K562 (cell line): ENCODE results near the gene ASB13. TPM values are rescaled to one million over a fixed set of nuclear protein-coding genes. Genes with fewer than 3 reads are reported as not detected.

Experiments
- ATAC-seq: fragments of 200-7000 bp; cut with Tn5 transposase; 3 replicates; pipeline ENCODE4 v1.9.1; 2020; ENCODE audit warnings: moderate library complexity
- BruUV-seq: library from RNA; stranded (reverse); fragments of 400-500 nt; replicated peaks from 2 replicates; lab custom pipeline; 2021; lab: Mats Ljungman, UMichigan
- CTCF ChIA-PET: fragments of 300-600 bp; formaldehyde crosslinking; extraction: SDS; loops from one replicate; lab custom pipeline; 2021; ENCODE audit warnings: low intra/inter-chr PET ratio; lab: Yijun Ruan, JAX
- POLR2A ChIA-PET: fragments of 300-600, 350-650 bp; sonication (Branson Sonifier 250); formaldehyde crosslinking; extraction: SDS; loops from one replicate; lab custom pipeline; 2021; ENCODE audit warnings: antibody characterized with exemption, inconsistent platforms; lab: Yijun Ruan, JAX
- DNase-seq, 4 experiments: peaks; one replicate each; pipeline versions ENCODE4 v3.0.0 to v3.0.0-alpha.2; 2011 to 2018; ENCODE audit warnings: low spot score in 3 of 4, mixed read lengths in 3 of 4; ENCODE audit errors: extremely low read depth in 1 of 4
- FAIRE-seq: peaks from 2 replicates; lab custom pipeline; 2011; peaks lifted over from hg19 to GRCh38; lab: Jason Lieb, UNC
- H2AFZ ChIP-seq: 2 replicates; pipeline ENCODE4 v1.6.0; 2011; ENCODE audit warnings: low read depth, low read length, control low read depth, inconsistent platforms
- H3K27ac ChIP-seq: fragments of 200-600 bp; 3 replicates; pipeline ENCODE4 v1.8.0; 2011; ENCODE audit warnings: low read depth, mild to moderate bottlenecking, control low read depth, inconsistent platforms, low read length, moderate library complexity, mixed read lengths; ENCODE audit errors: extremely low read depth
- H3K27me3 ChIP-seq, 2 experiments: fragments of 300-600 bp in 1 of 2; 2 replicates in 1 of 2; 3 replicates in 1 of 2; pipeline versions ENCODE4 v1.6.0 to v1.8.0; 2011; ENCODE audit warnings: inconsistent platforms in 2 of 2, low read length in 2 of 2, mild to moderate bottlenecking in 1 of 2, mixed read lengths in 1 of 2, moderate library complexity in 1 of 2; ENCODE audit not compliant: control insufficient read depth in 2 of 2, insufficient read depth in 2 of 2
- H3K36me3 ChIP-seq: fragments of 300-600 bp; 3 replicates; pipeline ENCODE4 v1.8.0; 2011; ENCODE audit warnings: mild to moderate bottlenecking, low read length, inconsistent platforms; ENCODE audit not compliant: control insufficient read depth, insufficient read depth
- H3K4me1 ChIP-seq, 2 experiments: fragments of 200-600 bp in 1 of 2; replicated peaks in 1 of 2; 2 replicates in 1 of 2; 3 replicates in 1 of 2; pipeline versions ENCODE4 v1.5.1 to v1.8.0; 2011; ENCODE audit warnings: inconsistent platforms in 2 of 2, low read length in 2 of 2, mild to moderate bottlenecking in 1 of 2, mixed read lengths in 1 of 2, moderate library complexity in 1 of 2; ENCODE audit not compliant: control insufficient read depth in 2 of 2, insufficient read depth in 2 of 2
- H3K4me2 ChIP-seq: 2 replicates; pipeline ENCODE4 v1.6.1; 2011; ENCODE audit warnings: low read length, control low read depth, inconsistent platforms, mixed read lengths; ENCODE audit not compliant: insufficient read depth
- H3K4me3 ChIP-seq: fragments of 200-600 bp; sonication (generic), shearing (Covaris generic); 2 replicates; pipeline ENCODE4 v1.5.1; 2016; ENCODE audit warnings: control low read depth, inconsistent platforms
- H3K79me2 ChIP-seq: fragments of 200-600 bp; 3 replicates; pipeline ENCODE4 v1.8.0; 2011; ENCODE audit warnings: low read length, inconsistent platforms; ENCODE audit not compliant: control insufficient read depth, insufficient read depth
- H3K9ac ChIP-seq, 2 experiments: 2 replicates each; pipeline versions ENCODE4 v1.6.0 to v1.6.1; 2011; ENCODE audit warnings: low read depth in 2 of 2, low read length in 2 of 2, control low read depth in 1 of 2, inconsistent platforms in 1 of 2, mild to moderate bottlenecking in 1 of 2, mixed read lengths in 1 of 2; ENCODE audit not compliant: insufficient read depth in 1 of 2
- H3K9me1 ChIP-seq: one replicate; pipeline ENCODE4 v1.6.0; 2011; ENCODE audit warnings: inconsistent platforms, mild to moderate bottlenecking, low read length, moderate library complexity; ENCODE audit not compliant: control insufficient read depth, insufficient read depth
- H3K9me3 ChIP-seq: replicated peaks from 2 replicates; pipeline ENCODE4 v1.5.1; 2011; ENCODE audit warnings: low read depth, low read length, inconsistent platforms; ENCODE audit not compliant: control insufficient read depth, insufficient read depth
- H4K20me1 ChIP-seq: replicated peaks from 2 replicates; pipeline ENCODE4 v1.6.1; 2011; ENCODE audit warnings: low read length, inconsistent platforms, mixed read lengths; ENCODE audit not compliant: control insufficient read depth, insufficient read depth
- ARID1B ChIP-seq: fragments of 450-650 bp; IDR thresholded peaks from 2 replicates; pipeline ENCODE4 v1.6.1; 2016; ENCODE audit warnings: antibody characterized with exemption, mild to moderate bottlenecking, inconsistent platforms
- BRD9 ChIP-seq: fragments of 450-650 bp; IDR thresholded peaks from 2 replicates; pipeline ENCODE4 v1.6.1; 2018; ENCODE audit warnings: low read depth; ENCODE audit not compliant: partially characterized antibody
- CREB1 ChIP-seq, 2 experiments: sonication (generic) in 1 of 2; formaldehyde crosslinking in 1 of 2; IDR thresholded peaks; 2 replicates each; pipeline versions ENCODE4 v1.6.1 to v1.8.0; 2012 to 2022; ENCODE audit warnings: inconsistent platforms in 1 of 2, mild to moderate bottlenecking in 1 of 2, missing genetic modification reagents in 1 of 2, moderate library complexity in 1 of 2
- EWSR1 ChIP-seq: fragments of 450-650 bp; IDR thresholded peaks from 2 replicates; pipeline ENCODE4 v1.6.1; 2018; ENCODE audit warnings: borderline replicate concordance, mild to moderate bottlenecking, low read depth, moderate library complexity; ENCODE audit not compliant: partially characterized antibody
- FOXJ3 ChIP-seq: sonication (generic); formaldehyde crosslinking; IDR thresholded peaks from 2 replicates; pipeline ENCODE4 v1.4.0; 2020; ENCODE audit warnings: mild to moderate bottlenecking, missing genetic modification reagents
- KAT8 ChIP-seq: fragments of 450-650 bp; IDR thresholded peaks from 2 replicates; pipeline ENCODE4 v1.6.1; 2016; ENCODE audit warnings: low read depth, mild to moderate bottlenecking
- KLF6 ChIP-seq: fragments of 250-450 bp; sonication (Bioruptor Pico); IDR thresholded peaks from 2 replicates; pipeline ENCODE4 v1.4.0; 2020; ENCODE audit warnings: mild to moderate bottlenecking, moderate library complexity, borderline replicate concordance
- MCM2 ChIP-seq: fragments of 450-650 bp; IDR thresholded peaks from 2 replicates; pipeline ENCODE4 v1.6.1; 2017; ENCODE audit warnings: low read depth, mild to moderate bottlenecking
- MEIS2 ChIP-seq: fragments of 450-650 bp; IDR thresholded peaks from 2 replicates; pipeline ENCODE4 v1.6.1; 2014; ENCODE audit warnings: mild to moderate bottlenecking; ENCODE audit not compliant: partially characterized antibody
- POLR2AphosphoS2 ChIP-seq: IDR thresholded peaks from 2 replicates; pipeline ENCODE4 v1.6.1; 2012; ENCODE audit warnings: low read length, improper control_type of control experiment
- PRPF4 ChIP-seq: fragments of 200-400 bp; formaldehyde crosslinking; IDR thresholded peaks from one replicate; pipeline ENCODE4 v1.6.1; 2017; ENCODE audit warnings: low read length, low read depth, mild to moderate bottlenecking; ENCODE audit not compliant: insufficient read depth, poor library complexity, severe bottlenecking
- RBBP5 ChIP-seq: fragments of 200-600 bp; sonication (generic); IDR thresholded peaks from 2 replicates; pipeline ENCODE4 v1.6.1; 2012; ENCODE audit warnings: borderline replicate concordance, mild to moderate bottlenecking, low read length, control low read depth, inconsistent platforms; ENCODE audit not compliant: insufficient read depth, poor library complexity, severe bottlenecking
- SRF ChIP-seq, 2 experiments: fragments of 250-450, 450-650 bp in 1 of 2; sonication (Bioruptor Pico) in 1 of 2; sonication (generic) in 1 of 2; formaldehyde crosslinking; IDR thresholded peaks; 2 replicates each; pipeline versions ENCODE4 v1.5.0 to v1.5.1; 2020 to 2022; ENCODE audit warnings: mild to moderate bottlenecking in 1 of 2, missing genetic modification reagents in 1 of 2
- TBP ChIP-seq: optimal IDR thresholded peaks from 2 replicates; pipeline ENCODE3; 2011; ENCODE audit warnings: low read depth, low read length, improper control_type of control experiment
- TOE1 ChIP-seq, 2 experiments: fragments of 450-650 bp in 1 of 2; sonication (generic) in 1 of 2; formaldehyde crosslinking in 1 of 2; IDR thresholded peaks; 2 replicates each; pipeline versions ENCODE4 v1.7.1 to v1.8.0; 2016 to 2022; ENCODE audit warnings: borderline replicate concordance in 2 of 2, mild to moderate bottlenecking in 2 of 2, antibody characterized with exemption in 1 of 2, inconsistent platforms in 1 of 2, low read depth in 1 of 2, missing genetic modification reagents in 1 of 2, moderate library complexity in 1 of 2
- ZBTB1 ChIP-seq: sonication (generic); formaldehyde crosslinking; IDR thresholded peaks from 2 replicates; pipeline ENCODE4 v1.8.1; 2023; ENCODE audit warnings: missing genetic modification reagents, low read depth, mild to moderate bottlenecking, borderline replicate concordance
- ZKSCAN1 ChIP-seq: fragments of 150-350 bp; IDR thresholded peaks from 2 replicates; pipeline ENCODE4 v1.6.1; 2016; ENCODE audit warnings: low read depth, low read length
- ZNF830 ChIP-seq: fragments of 250-450 bp; sonication (Bioruptor Pico); IDR thresholded peaks from 2 replicates; pipeline ENCODE4 v1.5.0; 2021; ENCODE audit warnings: mild to moderate bottlenecking
- ZSCAN29 ChIP-seq: fragments of 450-650 bp; IDR thresholded peaks from 2 replicates; pipeline ENCODE4 v1.6.1; 2017
- WGBS: fragments of 100-300 bp; shearing (Covaris generic); methylation state at CpG from one replicate; pipeline ENCODE4 v1.1.6; 2016; ENCODE audit warnings: low coverage, mixed read lengths; ENCODE audit not compliant: insufficient coverage; ENCODE audit errors: missing lambda C conversion rate; 5-methylcytosine and 5-hydroxymethylcytosine counted together
- in situ Hi-C: fragments of 300-500 bp; cut with MboI; formaldehyde crosslinking; loops from 4 replicates; pipeline ENCODE4 v1.15.0; 2018; ENCODE audit warnings: inconsistent platforms, mixed read lengths
- intact Hi-C: fragments of 100-400 bp; cut with micrococcal nuclease; formaldehyde crosslinking; loops from 2 replicates; pipeline ENCODE4 v1.14.2; 2022
- polyA plus RNA-seq, 8 experiments: library from polyadenylated mRNA; depleted of rRNA in 4 of 8; stranded (reverse) in 5 of 8; unstranded in 3 of 8; fragments of >200 nt; fragmentation: Nextera tagmentation in 2 of 8; fragmentation: Illumina TruSeq in 1 of 8; extraction: Ambion mirVana in 2 of 8; extraction: Trizol in 1 of 8; gene quantifications; 2 replicates each; pipeline versions ENCODE4 v1.2.1 to v1.2.3, GENCODE V29; 2011 to 2014; ENCODE audit warnings: inconsistent platforms in 1 of 8, missing spikeins in 1 of 8
- total RNA-seq, 7 experiments: library from RNA; depleted of rRNA in 6 of 7; stranded (reverse); fragments of >200 nt in 6 of 7; fragmentation: Illumina TruSeq in 2 of 7; extraction: Trizol in 2 of 7; gene quantifications; 2 replicates each; pipeline versions ENCODE4 v1.2.1 to v1.2.3, GENCODE V29; 2011 to 2021; ENCODE audit warnings: low replicate concordance in 1 of 7
- TF ChIP-seq, protein P1 (sequence below), 3 experiments: IDR thresholded peaks in 2 of 3; conservative IDR thresholded peaks in 1 of 3; 2 replicates each; pipeline ENCODE4 v1.5.1; 2011 to 2012; ENCODE audit warnings: low read length in 3 of 3, mild to moderate bottlenecking in 3 of 3, control low read depth in 2 of 3, improper control_type of control experiment in 1 of 3, inconsistent platforms in 1 of 3, low read depth in 1 of 3, mixed read lengths in 1 of 3, moderate library complexity in 1 of 3; ENCODE audit not compliant: insufficient read depth in 2 of 3

The ASB13 gene
- total and polyA plus RNA-seq, 9 of the 15 experiments (the other 6 are each of a cell fraction or from before 2014, with no cell fraction given) = 5.2 to 28.8 (median 16.9) TPM

GRCh38 chr10:5639066-5639465 is 27.3 kb downstream of the ASB13 start:
- no peaks in the 10 kb centered on the region for H3K9me1 ChIP-seq
- TSS peak; percentile 56 for BruUV-seq
- no peak overlapping the region for H3K9ac ChIP-seq
- WGBS = 89% methylated on average over 17 of the region's 17 CpGs
- peaks cover 23% of the 10 kb centered on the region; the same call in 2 of the 3 replicates for H3K36me3 ChIP-seq
- ChIA-PET CTCF (no interaction called here), POLR2A (no interaction called here)
- FAIRE-seq = no peak
- no peaks in the 10 kb centered on the region for H4K20me1 ChIP-seq
- peaks cover 0 to 5% of the 10 kb centered on the region in 2 experiments; a peak in 1 of 5 replicates for H3K4me1 ChIP-seq
- peaks cover 10 to 20% of the 10 kb centered on the region in 2 experiments; a peak in 4 of 5 replicates for H3K27me3 ChIP-seq
- no peak overlapping the region for H2AFZ ChIP-seq
- H3K4me2 ChIP-seq = no peak overlapping the region
- no peak for DNase-seq
- no peaks in the 10 kb centered on the region for H3K79me2 ChIP-seq
- no peak for ATAC-seq
- no peak for TF ChIP-seq ARID1B
- no peak for TF ChIP-seq CREB1 (IDR thresholded peaks at IDR 0.05)
- no peak for TF ChIP-seq CREB1 (CRISPR knock-in tag; IDR thresholded peaks at IDR 0.05)
- TF ChIP-seq PRPF4 = no peak
- no peak for TF ChIP-seq MEIS2
- TF ChIP-seq EWSR1 = no peak
- no peak for TF ChIP-seq BRD9
- TF ChIP-seq KLF6 = no peak
- TF ChIP-seq, protein P1, sequence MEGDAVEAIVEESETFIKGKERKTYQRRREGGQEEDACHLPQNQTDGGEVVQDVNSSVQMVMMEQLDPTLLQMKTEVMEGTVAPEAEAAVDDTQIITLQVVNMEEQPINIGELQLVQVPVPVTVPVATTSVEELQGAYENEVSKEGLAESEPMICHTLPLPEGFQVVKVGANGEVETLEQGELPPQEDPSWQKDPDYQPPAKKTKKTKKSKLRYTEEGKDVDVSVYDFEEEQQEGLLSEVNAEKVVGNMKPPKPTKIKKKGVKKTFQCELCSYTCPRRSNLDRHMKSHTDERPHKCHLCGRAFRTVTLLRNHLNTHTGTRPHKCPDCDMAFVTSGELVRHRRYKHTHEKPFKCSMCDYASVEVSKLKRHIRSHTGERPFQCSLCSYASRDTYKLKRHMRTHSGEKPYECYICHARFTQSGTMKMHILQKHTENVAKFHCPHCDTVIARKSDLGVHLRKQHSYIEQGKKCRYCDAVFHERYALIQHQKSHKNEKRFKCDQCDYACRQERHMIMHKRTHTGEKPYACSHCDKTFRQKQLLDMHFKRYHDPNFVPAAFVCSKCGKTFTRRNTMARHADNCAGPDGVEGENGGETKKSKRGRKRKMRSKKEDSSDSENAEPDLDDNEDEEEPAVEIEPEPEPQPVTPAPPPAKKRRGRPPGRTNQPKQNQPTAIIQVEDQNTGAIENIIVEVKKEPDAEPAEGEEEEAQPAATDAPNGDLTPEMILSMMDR (IDR thresholded peaks at IDR 0.05 in 2 of 3, conservative IDR thresholded peaks at IDR 0.05 in 1 of 3; ENCODE audit: insufficient read depth in 2 of 3, low read depth in 1 of 3, low read length in 3 of 3) = no peak
- TF ChIP-seq POLR2AphosphoS2 = no peak
- no peak for TF ChIP-seq ZBTB1 (CRISPR knock-in tag)
- TF ChIP-seq TBP = no peak
- TF ChIP-seq FOXJ3 (CRISPR knock-in tag) = no peak
- no peak for TF ChIP-seq KAT8
- TF ChIP-seq ZKSCAN1 = no peak
- no peak for TF ChIP-seq RBBP5
- no peak for TF ChIP-seq ZSCAN29
- no peak for TF ChIP-seq SRF (CRISPR knock-in tag; IDR thresholded peaks at IDR 0.05)
- no peak for TF ChIP-seq ZNF830 (CRISPR knock-in tag)
- no peak for TF ChIP-seq TOE1 (IDR thresholded peaks at IDR 0.05; ENCODE audit: borderline replicate concordance)
- TF ChIP-seq TOE1 (CRISPR knock-in tag; IDR thresholded peaks at IDR 0.05; ENCODE audit: borderline replicate concordance, low read depth) = no peak
- TF ChIP-seq MCM2 = no peak
- no peak overlapping the region for H3K4me3 ChIP-seq
- in situ Hi-C loops (no loop called here), intact Hi-C loops (loop anchor here (10.0 kb wide), 1 partner anchor 96 kb away; no protein-coding TSS in a partner anchor)
- no peaks in the 10 kb centered on the region for H3K9me3 ChIP-seq
- no peak overlapping the region for H3K27ac ChIP-seq
